ENCODE results near the gene HELZ. TPM values are rescaled to one million over a fixed set of nuclear protein-coding genes. Genes with fewer than 3 reads are reported as not detected.

HELZ gene
- total and polyA plus RNA-seq, 2 donors (not counting 3 experiments of a cell fraction or from before 2014, with no cell fraction given), result 8.0 to 47.3 TPM

- Histone ChIP-seq H3K9me3 (replicated peaks; ENCODE audit: control insufficient read depth, insufficient read depth, low read length) (no peaks in the 10 kb centered on the region), H3K9ac (replicated peaks; ENCODE audit: extremely low read depth, insufficient read depth, low read length) (no peak overlapping the region), H4K20me1 (replicated peaks; ENCODE audit: control insufficient read depth, extremely low read depth, insufficient read depth, low read length) (no peaks in the 10 kb centered on the region), H3K9me1 (replicated peaks; ENCODE audit: control insufficient read depth, extremely low read depth, insufficient read depth, low read length) (no peaks in the 10 kb centered on the region), H3K36me3 (ENCODE audit: control insufficient read depth in 2 of 2, extremely low read depth in 1 of 2, insufficient read depth in 2 of 2, low read length in 2 of 2) (peaks cover 0 to 8% of the 10 kb centered on the region in 2 experiments), H3K4me3 (replicated peaks in 1 of 3; ENCODE audit: insufficient read depth in 1 of 3, low read depth in 1 of 3, low read length in 3 of 3) (no peak overlapping the region), H3K27ac (ENCODE audit: insufficient read depth, low read depth, low read length) (no peak overlapping the region), H3K4me1 (ENCODE audit: control insufficient read depth, extremely low read depth, insufficient read depth, low read length) (peaks cover 6% of the 10 kb centered on the region), H2AFZ (ENCODE audit: low read depth, low read length) (no peak overlapping the region), H3K79me2 (ENCODE audit: control insufficient read depth, insufficient read depth, low read length) (no peaks in the 10 kb centered on the region), H3K27me3 (ENCODE audit: control insufficient read depth in 2 of 2, insufficient read depth in 2 of 2, low read length in 2 of 2) (no peaks in the 10 kb centered on the region), H3K4me2 (ENCODE audit: insufficient read depth, low read length) (no peak overlapping the region)
- no TSS peak for BruUV-seq (replicated peaks)
- CTCF ChIA-PET, result no interaction called here
- TF ChIP-seq JUN (IDR thresholded peaks at IDR 0.05; ENCODE audit: borderline replicate concordance, insufficient read depth, insufficient read length, low read depth), result no peak
- TF ChIP-seq CTCF (IDR thresholded peaks at IDR 0.05; ENCODE audit: extremely low read depth in 1 of 2, insufficient read depth in 1 of 2, low read depth in 1 of 2, low read length in 2 of 2), result no peak
- no peak for TF ChIP-seq MYC (IDR thresholded peaks at IDR 0.05; ENCODE audit: low read depth, low read length)
- TF ChIP-seq GATA2 (IDR thresholded peaks at IDR 0.05; ENCODE audit: insufficient read depth, insufficient read length, low read depth, low read length), result no peak
- no peak for TF ChIP-seq POLR2A (IDR thresholded peaks at IDR 0.05; ENCODE audit: low read depth, low read length)
- no peak for TF ChIP-seq FOS (IDR thresholded peaks at IDR 0.05; ENCODE audit: borderline replicate concordance, insufficient read depth, low read length)
- TF ChIP-seq POLR2AphosphoS5 (IDR thresholded peaks at IDR 0.05; ENCODE audit: insufficient read depth, low read depth, low read length), result no peak
- TF ChIP-seq EZH2 (IDR thresholded peaks at IDR 0.05; ENCODE audit: borderline replicate concordance, low read depth, low read length, severe bottlenecking), result no peak
- TF ChIP-seq, protein P1, sequence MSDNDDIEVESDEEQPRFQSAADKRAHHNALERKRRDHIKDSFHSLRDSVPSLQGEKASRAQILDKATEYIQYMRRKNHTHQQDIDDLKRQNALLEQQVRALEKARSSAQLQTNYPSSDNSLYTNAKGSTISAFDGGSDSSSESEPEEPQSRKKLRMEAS (IDR thresholded peaks at IDR 0.05; ENCODE audit: insufficient read depth, insufficient read length), result no peak
- FAIRE-seq (no peak), DNase-seq (ENCODE audit: low read depth, low spot score) (no peak)
- dilution Hi-C loops (cut with MboI; ENCODE audit: extremely low pct_ligation_motif_present, low sequenced_read_pairs), result no loop called here
- intact Hi-C loops (cut with micrococcal nuclease), result no loop called here
- POLR2A ChIA-PET, result no interaction called here
Measured at GRCh38 chr17:67181825-67182224, 63.2 kb downstream of the HELZ start.
